ENCODE data around the gene P3H2.

P3H2 gene

GRCh38 chr3:190041333-190042041, 79.2 kb downstream of the P3H2 start:
- H3K27ac ChIP-seq = no peak overlapping the region
- H3K27me3 ChIP-seq = no peaks in the 10 kb centered on the region
- no peaks in the 10 kb centered on the region for H3K4me1 ChIP-seq (ENCODE audit: control insufficient read depth in 1 of 2, insufficient read depth in 1 of 2, low read depth in 1 of 2, low read length in 1 of 2)
- H3K4me3 ChIP-seq (ENCODE audit: low read depth in 1 of 2, low read length in 1 of 2) = no peak overlapping the region
- H3K9me3 ChIP-seq = no peaks in the 10 kb centered on the region
- TF ChIP-seq, protein P1, sequence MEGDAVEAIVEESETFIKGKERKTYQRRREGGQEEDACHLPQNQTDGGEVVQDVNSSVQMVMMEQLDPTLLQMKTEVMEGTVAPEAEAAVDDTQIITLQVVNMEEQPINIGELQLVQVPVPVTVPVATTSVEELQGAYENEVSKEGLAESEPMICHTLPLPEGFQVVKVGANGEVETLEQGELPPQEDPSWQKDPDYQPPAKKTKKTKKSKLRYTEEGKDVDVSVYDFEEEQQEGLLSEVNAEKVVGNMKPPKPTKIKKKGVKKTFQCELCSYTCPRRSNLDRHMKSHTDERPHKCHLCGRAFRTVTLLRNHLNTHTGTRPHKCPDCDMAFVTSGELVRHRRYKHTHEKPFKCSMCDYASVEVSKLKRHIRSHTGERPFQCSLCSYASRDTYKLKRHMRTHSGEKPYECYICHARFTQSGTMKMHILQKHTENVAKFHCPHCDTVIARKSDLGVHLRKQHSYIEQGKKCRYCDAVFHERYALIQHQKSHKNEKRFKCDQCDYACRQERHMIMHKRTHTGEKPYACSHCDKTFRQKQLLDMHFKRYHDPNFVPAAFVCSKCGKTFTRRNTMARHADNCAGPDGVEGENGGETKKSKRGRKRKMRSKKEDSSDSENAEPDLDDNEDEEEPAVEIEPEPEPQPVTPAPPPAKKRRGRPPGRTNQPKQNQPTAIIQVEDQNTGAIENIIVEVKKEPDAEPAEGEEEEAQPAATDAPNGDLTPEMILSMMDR (IDR thresholded peaks at IDR 0.05) = no peak
- H3K36me3 ChIP-seq = no peaks in the 10 kb centered on the region

DNA sequence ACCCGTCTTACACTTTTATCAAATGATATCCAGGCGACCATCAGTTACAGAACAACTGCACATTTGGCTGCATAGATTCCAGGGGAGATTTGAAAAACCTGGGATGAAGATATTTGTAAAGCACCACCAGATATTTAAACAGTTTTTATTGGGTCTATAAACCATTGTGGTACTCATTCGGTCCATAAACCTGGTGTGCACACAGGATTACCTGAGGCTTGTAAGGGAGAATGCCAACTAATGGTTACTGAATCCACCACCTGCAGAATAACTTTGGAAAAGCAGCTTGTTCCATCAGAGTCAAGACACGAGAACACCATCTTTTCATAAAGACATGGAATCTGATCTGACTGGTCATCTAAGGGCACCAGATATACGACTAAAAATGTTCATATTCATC, 80.6 kb downstream of the P3H2 start:
- no peaks in the 10 kb centered on the region for H3K9me3 ChIP-seq
- no peaks in the 10 kb centered on the region for H3K36me3 ChIP-seq
- H3K27ac ChIP-seq = no peak overlapping the region
- TF ChIP-seq, protein P1 (IDR thresholded peaks at IDR 0.05) = no peak
- no peaks in the 10 kb centered on the region for H3K4me1 ChIP-seq (ENCODE audit: control insufficient read depth in 1 of 2, insufficient read depth in 1 of 2, low read depth in 1 of 2, low read length in 1 of 2)
- H3K4me3 ChIP-seq (ENCODE audit: low read depth in 1 of 2, low read length in 1 of 2) = no peak overlapping the region
- H3K27me3 ChIP-seq = no peaks in the 10 kb centered on the region

DNA sequence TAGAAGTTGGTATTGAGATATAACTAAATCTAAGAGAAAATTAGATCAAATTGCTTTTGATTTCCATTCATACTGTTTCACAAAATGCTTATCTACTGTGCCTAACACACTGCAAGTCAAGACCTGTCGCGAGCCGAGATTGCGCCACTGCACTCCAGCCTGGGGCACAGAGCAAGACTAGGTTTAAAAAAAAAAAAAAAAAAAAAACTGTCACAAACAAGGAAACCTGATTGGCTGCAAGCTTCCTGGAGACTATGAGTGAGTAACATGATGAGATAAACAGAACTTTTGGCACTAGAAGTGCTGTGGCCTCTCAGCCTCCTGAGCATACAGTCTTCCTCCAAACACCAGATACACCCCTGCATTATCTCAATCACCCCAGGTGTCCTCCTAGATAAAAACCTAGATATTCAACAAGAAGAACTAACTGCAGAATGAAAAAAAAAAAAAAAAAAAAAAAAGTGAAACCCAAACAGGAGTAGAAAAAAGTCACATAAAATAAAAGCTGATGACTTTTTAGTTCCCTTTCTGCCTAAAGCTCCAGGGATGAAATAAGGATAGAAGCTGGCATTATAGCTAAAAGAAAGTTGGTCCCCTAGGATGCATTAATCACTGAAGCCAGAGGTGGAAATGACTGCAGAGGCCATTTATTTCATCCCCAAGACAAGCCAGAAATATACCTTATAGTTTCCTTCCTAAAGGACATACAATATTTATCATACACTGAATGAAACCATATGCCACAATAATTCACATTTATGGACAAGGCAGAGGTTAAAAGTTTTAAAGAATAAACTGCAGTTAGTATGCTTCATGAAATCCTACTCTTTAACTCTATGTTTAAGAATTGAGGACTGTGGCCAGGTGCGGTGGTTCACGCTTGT, 82.4 kb downstream of the P3H2 start:
- H3K9me3 ChIP-seq = no peaks in the 10 kb centered on the region
- no peaks in the 10 kb centered on the region for H3K36me3 ChIP-seq
- H3K4me1 ChIP-seq (ENCODE audit: control insufficient read depth in 1 of 2, insufficient read depth in 1 of 2, low read depth in 1 of 2, low read length in 1 of 2) = no peaks in the 10 kb centered on the region
- H3K4me3 ChIP-seq (ENCODE audit: low read depth in 1 of 2, low read length in 1 of 2) = no peak overlapping the region
- no peaks in the 10 kb centered on the region for H3K27me3 ChIP-seq
- TF ChIP-seq, protein P1 (IDR thresholded peaks at IDR 0.05) = no peak
- no peak overlapping the region for H3K27ac ChIP-seq

DNA sequence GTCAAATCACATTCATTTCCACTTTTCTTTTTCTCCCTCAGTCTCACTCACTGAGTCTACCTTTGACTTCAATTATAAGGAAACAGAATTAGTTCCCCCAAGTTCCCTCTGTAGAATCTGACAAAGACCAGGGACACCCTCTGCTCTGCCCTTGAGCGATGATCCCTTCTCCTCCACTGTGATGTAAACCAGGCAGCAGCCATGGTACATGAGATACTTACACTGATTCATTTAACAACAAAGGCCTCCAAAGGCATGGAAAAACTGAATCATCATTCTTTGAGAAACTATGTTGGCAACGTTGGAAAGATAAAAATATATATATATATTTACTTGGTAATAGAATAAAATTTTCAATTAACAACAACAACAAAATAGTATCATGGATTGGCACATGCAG, 84.1 kb downstream of the P3H2 start:
- TF ChIP-seq, protein P1 (IDR thresholded peaks at IDR 0.05) = no peak
- no peaks in the 10 kb centered on the region for H3K4me1 ChIP-seq (ENCODE audit: control insufficient read depth in 1 of 2, insufficient read depth in 1 of 2, low read depth in 1 of 2, low read length in 1 of 2)
- H3K27ac ChIP-seq = no peak overlapping the region
- no peak overlapping the region for H3K4me3 ChIP-seq (ENCODE audit: low read depth in 1 of 2, low read length in 1 of 2)
- no peaks in the 10 kb centered on the region for H3K36me3 ChIP-seq
- H3K27me3 ChIP-seq = no peaks in the 10 kb centered on the region
- no peaks in the 10 kb centered on the region for H3K9me3 ChIP-seq

DNA sequence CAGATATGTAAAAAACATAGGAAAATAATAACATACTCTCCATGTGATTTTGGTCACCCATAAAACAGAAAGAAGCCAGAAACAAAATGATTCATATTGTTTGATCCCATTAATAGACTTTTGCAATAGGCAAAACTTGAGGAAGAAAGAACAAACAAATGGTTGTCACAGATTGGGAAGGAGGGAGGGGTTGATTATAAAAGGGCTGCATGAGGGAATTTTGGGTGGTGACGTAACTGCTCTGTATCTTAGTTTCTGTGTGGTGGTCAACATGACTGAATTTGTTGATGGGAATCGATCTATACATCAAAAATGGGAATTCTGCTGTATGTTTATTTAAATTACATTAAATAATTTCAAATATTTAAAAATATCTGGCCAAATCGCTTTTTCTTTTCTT, 86.3 kb downstream of the P3H2 start:
- H3K27ac ChIP-seq = no peak overlapping the region
- no peaks in the 10 kb centered on the region for H3K27me3 ChIP-seq
- TF ChIP-seq, protein P1 (IDR thresholded peaks at IDR 0.05) = no peak
- H3K36me3 ChIP-seq = no peaks in the 10 kb centered on the region
- no peak overlapping the region for H3K4me3 ChIP-seq (ENCODE audit: low read depth in 1 of 2, low read length in 1 of 2)
- no peaks in the 10 kb centered on the region for H3K9me3 ChIP-seq
- no peaks in the 10 kb centered on the region for H3K4me1 ChIP-seq (ENCODE audit: control insufficient read depth in 1 of 2, insufficient read depth in 1 of 2, low read depth in 1 of 2, low read length in 1 of 2)

Measured in neutrophil (primary cell).